HepG2 (cell line): Measurements from ENCODE around the gene NRBP1. TPM values are rescaled to one million over a fixed set of nuclear protein-coding genes. Genes with fewer than 3 reads are reported as not detected.
A peak's percentile ranks its signal among the peaks of the same experiment; 100 is the strongest.

Source experiments
- ARID3A ChIP-seq: IDR thresholded peaks from 2 replicates; pipeline ENCODE4 v1.6.1; 2012; ENCODE audit warnings: low read depth, low read length, improper control_type of control experiment
- ELF1 ChIP-seq: sonication (generic); formaldehyde crosslinking; IDR thresholded peaks from 2 replicates; pipeline ENCODE4 v1.4.0; 2020; ENCODE audit warnings: missing genetic modification reagents
- GTF3A ChIP-seq: sonication (generic); formaldehyde crosslinking; conservative IDR thresholded peaks from 2 replicates; pipeline ENCODE4 v1.4.0; 2020; ENCODE audit warnings: mild to moderate bottlenecking, missing genetic modification reagents
- NFYC ChIP-seq: IDR thresholded peaks from 2 replicates; pipeline ENCODE4 v1.6.1; 2016; ENCODE audit warnings: missing genetic modification reagents, missing compliant biosample characterization
- NR2F6 ChIP-seq, 2 experiments: IDR thresholded peaks; 2 replicates each; pipeline ENCODE4 v1.6.1; 2016; ENCODE audit warnings: antibody characterized with exemption in 1 of 2, mild to moderate bottlenecking in 1 of 2
- RNF219 ChIP-seq: sonication (generic); formaldehyde crosslinking; IDR thresholded peaks from 2 replicates; pipeline ENCODE4 v1.5.0; 2020; ENCODE audit warnings: mild to moderate bottlenecking, missing genetic modification reagents
- TEAD3 ChIP-seq: optimal IDR thresholded peaks from 2 replicates; pipeline ENCODE3; 2016; ENCODE audit warnings: borderline replicate concordance
- YEATS2 ChIP-seq: sonication (generic); formaldehyde crosslinking; IDR thresholded peaks from 2 replicates; pipeline ENCODE4 v1.4.0; 2020; ENCODE audit warnings: missing genetic modification reagents, borderline replicate concordance
- ZNF180 ChIP-seq: sonication (generic); formaldehyde crosslinking; IDR thresholded peaks from 2 replicates; pipeline ENCODE4 v1.4.0; 2020; ENCODE audit warnings: low read depth, missing genetic modification reagents, borderline replicate concordance
- ZNF484 ChIP-seq: sonication (generic); formaldehyde crosslinking; IDR thresholded peaks from 2 replicates; pipeline ENCODE4 v1.5.1; 2020; ENCODE audit warnings: mild to moderate bottlenecking, low read depth, missing genetic modification reagents, borderline replicate concordance
- ZNF598 ChIP-seq: sonication (generic); formaldehyde crosslinking; IDR thresholded peaks from 2 replicates; pipeline ENCODE4 v1.5.1; 2020; ENCODE audit warnings: mild to moderate bottlenecking, missing genetic modification reagents, borderline replicate concordance
- ZNF784 ChIP-seq: sonication (generic); formaldehyde crosslinking; IDR thresholded peaks from 2 replicates; pipeline ENCODE4 v1.5.1; 2020; ENCODE audit warnings: missing genetic modification reagents, mild to moderate bottlenecking, borderline replicate concordance
- polyA plus RNA-seq, 8 experiments: library from polyadenylated mRNA; depleted of rRNA in 3 of 8; stranded (reverse) in 7 of 8; unstranded in 1 of 8; fragments of >200 nt; fragmentation: Illumina TruSeq in 4 of 8; extraction: Trizol in 4 of 8; gene quantifications; 2 replicates each; pipeline versions ENCODE4 v1.2.1 to v1.2.3, GENCODE V29; 2011 to 2016; ENCODE audit warnings: low read depth in 4 of 8, missing spikeins in 1 of 8, mixed read lengths in 1 of 8; ENCODE audit not compliant: insufficient read depth in 1 of 8
- total RNA-seq, 5 experiments: library from RNA; depleted of rRNA; stranded (reverse); fragments of >200 nt; fragmentation: Illumina TruSeq; extraction: Trizol; gene quantifications; 2 replicates each; pipeline ENCODE4 v1.2.3, GENCODE V29; 2016; ENCODE audit warnings: low read depth in 1 of 5
- TF ChIP-seq, protein P1 (sequence below): IDR thresholded peaks from 2 replicates; pipeline ENCODE4 v1.4.0; 2020; ENCODE audit warnings: mild to moderate bottlenecking, missing genetic modification reagents
- TF ChIP-seq, protein P2 (sequence below): sonication (generic); formaldehyde crosslinking; IDR thresholded peaks from 2 replicates; pipeline ENCODE4 v1.4.0; 2020; ENCODE audit warnings: missing genetic modification reagents, mild to moderate bottlenecking, borderline replicate concordance
- TF ChIP-seq, protein P3 (sequence below): IDR thresholded peaks from 2 replicates; pipeline ENCODE4 v1.6.1; 2016

NRBP1 gene
- total and polyA plus RNA-seq, 2 of the 13 experiments (the other 11 are each of a cell fraction or from before 2014, with no cell fraction given), result 165 to 240 TPM

DNA sequence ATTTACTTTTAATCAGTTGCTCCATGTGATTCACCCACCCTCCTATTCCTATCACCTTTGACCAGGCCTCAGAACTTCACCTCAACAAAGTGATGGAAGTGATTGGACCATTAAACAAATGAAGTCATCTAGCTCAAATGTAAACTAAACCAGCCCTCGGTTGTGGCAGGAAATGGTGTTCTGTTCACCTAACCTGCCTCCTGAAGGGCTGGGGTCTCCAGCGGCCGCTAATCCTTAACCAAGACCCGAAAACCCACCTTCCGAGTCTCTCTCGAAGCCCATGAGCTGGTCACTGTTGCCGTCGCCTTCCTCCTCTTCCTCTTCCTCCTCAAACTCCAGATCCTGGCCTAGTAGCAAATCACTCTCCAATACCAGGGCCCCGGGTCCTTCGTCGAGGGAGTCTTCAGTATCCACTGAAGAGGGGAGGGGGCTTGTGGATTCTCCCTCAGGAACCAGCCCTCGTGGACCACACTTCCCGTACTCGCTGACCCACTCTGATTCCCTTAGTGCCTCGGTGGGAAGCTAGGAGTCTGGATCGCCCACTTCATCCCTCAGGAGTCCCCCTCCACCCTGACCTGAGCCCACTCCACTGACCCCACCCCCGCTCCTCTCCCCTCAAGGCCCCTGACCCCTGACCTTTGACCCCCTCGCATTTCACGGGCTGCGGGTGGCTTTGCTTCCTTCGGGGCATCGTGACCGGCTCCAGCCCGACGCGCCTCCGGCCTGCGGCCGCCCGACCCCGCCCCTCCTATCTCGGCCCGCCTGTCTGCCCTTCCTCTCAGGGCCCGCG is 48.4 kb upstream of the NRBP1 start (continued):
- TF ChIP-seq, protein P1, sequence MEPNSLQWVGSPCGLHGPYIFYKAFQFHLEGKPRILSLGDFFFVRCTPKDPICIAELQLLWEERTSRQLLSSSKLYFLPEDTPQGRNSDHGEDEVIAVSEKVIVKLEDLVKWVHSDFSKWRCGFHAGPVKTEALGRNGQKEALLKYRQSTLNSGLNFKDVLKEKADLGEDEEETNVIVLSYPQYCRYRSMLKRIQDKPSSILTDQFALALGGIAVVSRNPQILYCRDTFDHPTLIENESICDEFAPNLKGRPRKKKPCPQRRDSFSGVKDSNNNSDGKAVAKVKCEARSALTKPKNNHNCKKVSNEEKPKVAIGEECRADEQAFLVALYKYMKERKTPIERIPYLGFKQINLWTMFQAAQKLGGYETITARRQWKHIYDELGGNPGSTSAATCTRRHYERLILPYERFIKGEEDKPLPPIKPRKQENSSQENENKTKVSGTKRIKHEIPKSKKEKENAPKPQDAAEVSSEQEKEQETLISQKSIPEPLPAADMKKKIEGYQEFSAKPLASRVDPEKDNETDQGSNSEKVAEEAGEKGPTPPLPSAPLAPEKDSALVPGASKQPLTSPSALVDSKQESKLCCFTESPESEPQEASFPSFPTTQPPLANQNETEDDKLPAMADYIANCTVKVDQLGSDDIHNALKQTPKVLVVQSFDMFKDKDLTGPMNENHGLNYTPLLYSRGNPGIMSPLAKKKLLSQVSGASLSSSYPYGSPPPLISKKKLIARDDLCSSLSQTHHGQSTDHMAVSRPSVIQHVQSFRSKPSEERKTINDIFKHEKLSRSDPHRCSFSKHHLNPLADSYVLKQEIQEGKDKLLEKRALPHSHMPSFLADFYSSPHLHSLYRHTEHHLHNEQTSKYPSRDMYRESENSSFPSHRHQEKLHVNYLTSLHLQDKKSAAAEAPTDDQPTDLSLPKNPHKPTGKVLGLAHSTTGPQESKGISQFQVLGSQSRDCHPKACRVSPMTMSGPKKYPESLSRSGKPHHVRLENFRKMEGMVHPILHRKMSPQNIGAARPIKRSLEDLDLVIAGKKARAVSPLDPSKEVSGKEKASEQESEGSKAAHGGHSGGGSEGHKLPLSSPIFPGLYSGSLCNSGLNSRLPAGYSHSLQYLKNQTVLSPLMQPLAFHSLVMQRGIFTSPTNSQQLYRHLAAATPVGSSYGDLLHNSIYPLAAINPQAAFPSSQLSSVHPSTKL (CRISPR knock-in tag), result no peak
- TF ChIP-seq, protein P2, sequence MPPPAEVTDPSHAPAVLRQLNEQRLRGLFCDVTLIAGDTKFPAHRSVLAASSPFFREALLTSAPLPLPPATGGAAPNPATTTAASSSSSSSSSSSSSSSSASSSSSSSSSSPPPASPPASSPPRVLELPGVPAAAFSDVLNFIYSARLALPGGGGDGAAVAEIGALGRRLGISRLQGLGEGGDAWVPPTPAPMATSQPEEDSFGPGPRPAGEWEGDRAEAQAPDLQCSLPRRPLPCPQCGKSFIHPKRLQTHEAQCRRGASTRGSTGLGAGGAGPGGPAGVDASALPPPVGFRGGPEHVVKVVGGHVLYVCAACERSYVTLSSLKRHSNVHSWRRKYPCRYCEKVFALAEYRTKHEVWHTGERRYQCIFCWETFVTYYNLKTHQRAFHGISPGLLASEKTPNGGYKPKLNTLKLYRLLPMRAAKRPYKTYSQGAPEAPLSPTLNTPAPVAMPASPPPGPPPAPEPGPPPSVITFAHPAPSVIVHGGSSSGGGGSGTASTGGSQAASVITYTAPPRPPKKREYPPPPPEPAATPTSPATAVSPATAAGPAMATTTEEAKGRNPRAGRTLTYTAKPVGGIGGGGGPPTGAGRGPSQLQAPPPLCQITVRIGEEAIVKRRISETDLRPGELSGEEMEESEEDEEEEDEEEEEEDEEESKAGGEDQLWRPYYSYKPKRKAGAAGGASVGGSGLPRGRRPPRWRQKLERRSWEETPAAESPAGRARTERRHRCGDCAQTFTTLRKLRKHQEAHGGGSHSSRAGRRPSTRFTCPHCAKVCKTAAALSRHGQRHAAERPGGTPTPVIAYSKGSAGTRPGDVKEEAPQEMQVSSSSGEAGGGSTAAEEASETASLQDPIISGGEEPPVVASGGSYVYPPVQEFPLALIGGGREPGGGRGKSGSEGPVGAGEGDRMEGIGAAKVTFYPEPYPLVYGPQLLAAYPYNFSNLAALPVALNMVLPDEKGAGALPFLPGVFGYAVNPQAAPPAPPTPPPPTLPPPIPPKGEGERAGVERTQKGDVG (CRISPR knock-in tag), result no peak
- peak; percentile 5 for TF ChIP-seq TEAD3 (CRISPR knock-in tag)
- no peak for TF ChIP-seq RNF219 (CRISPR knock-in tag)
- TF ChIP-seq ZNF784, result 0 out of 2 replicates have a peak, but pooled peaks have one; percentile 16
- no peak for TF ChIP-seq ZNF180 (CRISPR knock-in tag)
- TF ChIP-seq NR2F6 (IDR thresholded peaks at IDR 0.05), result peak; percentile 88
- peak; percentile 79 for TF ChIP-seq NR2F6 (CRISPR knock-in tag; IDR thresholded peaks at IDR 0.05)
- peak; percentile 49; the same call in 1 of the 2 replicates for TF ChIP-seq YEATS2 (CRISPR knock-in tag)
- peak; percentile 32; the same call in 1 of the 2 replicates for TF ChIP-seq ELF1 (CRISPR knock-in tag)
- TF ChIP-seq ARID3A, result peak; percentile 90
- no peak for TF ChIP-seq NFYC (CRISPR knock-in tag)
- TF ChIP-seq GTF3A, result no peak
- no peak for TF ChIP-seq ZNF484
- TF ChIP-seq, protein P3, sequence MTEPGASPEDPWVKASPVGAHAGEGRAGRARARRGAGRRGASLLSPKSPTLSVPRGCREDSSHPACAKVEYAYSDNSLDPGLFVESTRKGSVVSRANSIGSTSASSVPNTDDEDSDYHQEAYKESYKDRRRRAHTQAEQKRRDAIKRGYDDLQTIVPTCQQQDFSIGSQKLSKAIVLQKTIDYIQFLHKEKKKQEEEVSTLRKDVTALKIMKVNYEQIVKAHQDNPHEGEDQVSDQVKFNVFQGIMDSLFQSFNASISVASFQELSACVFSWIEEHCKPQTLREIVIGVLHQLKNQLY (CRISPR knock-in tag), result no peak
- no peak for TF ChIP-seq ZNF598 (CRISPR knock-in tag)
